Measurements from ENCODE around the gene RPS6KC1. TPM values are rescaled to one million over a fixed set of nuclear protein-coding genes. Genes with fewer than 3 reads are reported as not detected.
"Not testable (repeated sequence)": the region's sequence is repeated elsewhere in the genome, so short reads cannot be mapped to it uniquely, and the experiment has no call there.

The RPS6KC1 gene
- total and polyA plus RNA-seq, 7 experiments from 2014 or later: 5.4 to 18.9 (median 11.5) TPM

GRCh38 chr1:213099682-213100399, 48.8 kb downstream of the RPS6KC1 start:
- CTCF ChIA-PET: no interaction called here
- no peak overlapping the region for H3K4me3 Mint-ChIP-seq

GRCh38 chr1:213100565-213100964, 49.5 kb downstream of the RPS6KC1 start:
- DNase-seq; H3K4me1 ChIP-seq (ENCODE audit: control insufficient read depth in 2 of 2, insufficient read depth in 2 of 2, low read length in 2 of 2); H3K4me3 ChIP-seq (ENCODE audit: low read length); H3K27ac Mint-ChIP-seq; H3K9me3 ChIP-seq (ENCODE audit: control insufficient read depth in 2 of 3, low read length in 3 of 3); H3K4me3 Mint-ChIP-seq; CTCF ChIA-PET; H3K36me3 ChIP-seq (ENCODE audit: control insufficient read depth in 2 of 3, insufficient read depth in 3 of 3, low read length in 3 of 3); H3K9me3 Mint-ChIP-seq; H3K4me1 Mint-ChIP-seq; H3K27me3 ChIP-seq (ENCODE audit: control insufficient read depth in 2 of 2, insufficient read depth in 2 of 2, low read length in 2 of 2); H3K27me3 Mint-ChIP-seq; intact Hi-C loops (cut with micrococcal nuclease); ATAC-seq; H3K27ac ChIP-seq (ENCODE audit: low read depth, low read length); POLR2A ChIA-PET: not testable (repeated sequence)
- peaks cover 11 to 41% (median 36%) of the 10 kb centered on the region in 5 donors for H3K36me3 Mint-ChIP-seq

More at GRCh38 chr1:213099682-213100399, 48.8 kb downstream of the RPS6KC1 start:
- Histone ChIP-seq H3K27ac (ENCODE audit: low read depth, low read length) (no peak overlapping the region), H3K27me3 (ENCODE audit: control insufficient read depth in 2 of 2, insufficient read depth in 2 of 2, low read length in 2 of 2) (no peaks in the 10 kb centered on the region), H3K4me3 (ENCODE audit: low read length) (no peak overlapping the region), H3K9me3 (ENCODE audit: control insufficient read depth in 2 of 3, low read length in 3 of 3) (no peaks in the 10 kb centered on the region), H3K36me3 (ENCODE audit: control insufficient read depth in 2 of 3, insufficient read depth in 3 of 3, low read length in 3 of 3) (no peaks in the 10 kb centered on the region), H3K4me1 (ENCODE audit: control insufficient read depth in 2 of 2, insufficient read depth in 2 of 2, low read length in 2 of 2) (no peaks in the 10 kb centered on the region)
- Mint-ChIP-seq H3K36me3 (peaks cover 11 to 44% (median 41%) of the 10 kb centered on the region in 5 donors), H3K27me3 (no peaks in the 10 kb centered on the region), H3K27ac (no peak overlapping the region), H3K4me1 (peaks cover 0 to 4% (median 0%) of the 10 kb centered on the region in 7 donors), H3K9me3 (peaks cover 0 to 6% (median 0%) of the 10 kb centered on the region in 11 donors)
- ATAC-seq (no peak), DNase-seq (no peak)
- intact Hi-C loops (cut with micrococcal nuclease): no loop called here
- POLR2A ChIA-PET: no interaction called here

- Mint-ChIP-seq H3K36me3 (peaks cover 4 to 42% (median 33%) of the 10 kb centered on the region in 5 donors), H3K4me3 (no peak overlapping the region), H3K27ac (no peak overlapping the region), H3K27me3 (no peaks in the 10 kb centered on the region), H3K9me3 (peaks cover 0 to 11% (median 0%) of the 10 kb centered on the region in 11 donors), H3K4me1 (peaks cover 0 to 3% (median 0%) of the 10 kb centered on the region in 7 donors)
- H3K4me1 ChIP-seq (ENCODE audit: control insufficient read depth in 2 of 2, insufficient read depth in 2 of 2, low read length in 2 of 2): no peaks in the 10 kb centered on the region
- H3K27ac ChIP-seq (ENCODE audit: low read depth, low read length): no peak overlapping the region
- H3K9me3 ChIP-seq (ENCODE audit: control insufficient read depth in 2 of 3, low read length in 3 of 3): no peaks in the 10 kb centered on the region
- H3K36me3 ChIP-seq (ENCODE audit: control insufficient read depth in 2 of 3, insufficient read depth in 3 of 3, low read length in 3 of 3): peaks cover 0 to 4% (median 0%) of the 10 kb centered on the region in 3 experiments
- POLR2A ChIA-PET: interaction anchor here (0.6 kb wide), 1 partner anchor 1022 kb away, joined by 3 read pairs; no protein-coding TSS in a partner anchor
- no peak for DNase-seq
- no peak overlapping the region for H3K4me3 ChIP-seq (ENCODE audit: low read length)
- CTCF ChIA-PET: interaction anchor here (0.6 kb wide), 2 partner anchors 117 to 1013 kb away, joined by 3 to 4 read pairs; no protein-coding TSS in a partner anchor
- intact Hi-C loops (cut with micrococcal nuclease): no loop called here
- no peaks in the 10 kb centered on the region for H3K27me3 ChIP-seq (ENCODE audit: control insufficient read depth in 2 of 2, insufficient read depth in 2 of 2, low read length in 2 of 2)
- ATAC-seq: no peak
These were observed 52.6 kb downstream of the RPS6KC1 start for GRCh38 chr1:213103377-213104306.

- H3K4me1 Mint-ChIP-seq: peaks cover 0 to 5% (median 2%) of the 10 kb centered on the region in 7 donors
- Histone ChIP-seq H3K36me3 (ENCODE audit: control insufficient read depth in 2 of 3, insufficient read depth in 3 of 3, low read length in 3 of 3) (peaks cover 0 to 4% (median 0%) of the 10 kb centered on the region in 3 experiments), H3K27ac (ENCODE audit: low read depth, low read length) (no peak overlapping the region), H3K4me3 (ENCODE audit: low read length) (no peak overlapping the region), H3K9me3 (ENCODE audit: control insufficient read depth in 2 of 3, low read length in 3 of 3) (no peaks in the 10 kb centered on the region), H3K27me3 (ENCODE audit: control insufficient read depth in 2 of 2, insufficient read depth in 2 of 2, low read length in 2 of 2) (no peaks in the 10 kb centered on the region), H3K4me1 (ENCODE audit: control insufficient read depth in 2 of 2, insufficient read depth in 2 of 2, low read length in 2 of 2) (no peaks in the 10 kb centered on the region)
- peaks cover 4 to 36% (median 32%) of the 10 kb centered on the region in 5 donors for H3K36me3 Mint-ChIP-seq
- H3K27me3 Mint-ChIP-seq: no peaks in the 10 kb centered on the region
- POLR2A ChIA-PET: interaction anchor here (0.6 kb wide), 1 partner anchor 1021 kb away, joined by 3 read pairs; no protein-coding TSS in a partner anchor
- CTCF ChIA-PET: interaction anchor here (0.6 to 0.7 kb wide), 2 partner anchors 516 to 1012 kb away, joined by 3 to 4 read pairs; no protein-coding TSS in a partner anchor
- H3K4me3 Mint-ChIP-seq: no peak overlapping the region
- H3K9me3 Mint-ChIP-seq: peaks cover 0 to 11% (median 0%) of the 10 kb centered on the region in 11 donors
- intact Hi-C loops (cut with micrococcal nuclease): no loop called here
- no peak overlapping the region for H3K27ac Mint-ChIP-seq
- no peak for DNase-seq
- no peak for ATAC-seq
These were observed 53.6 kb downstream of the RPS6KC1 start for GRCh38 chr1:213104604-213105003.

- intact Hi-C loops (cut with micrococcal nuclease): no loop called here
- no peak overlapping the region for H3K4me3 ChIP-seq (ENCODE audit: low read length)
- no peak overlapping the region for H3K27ac Mint-ChIP-seq
- H3K36me3 ChIP-seq (ENCODE audit: control insufficient read depth in 2 of 3, insufficient read depth in 3 of 3, low read length in 3 of 3): peaks cover 0 to 4% (median 0%) of the 10 kb centered on the region in 3 experiments
- no peak overlapping the region for H3K4me3 Mint-ChIP-seq
- no peaks in the 10 kb centered on the region for H3K27me3 Mint-ChIP-seq
- no peak overlapping the region for H3K27ac ChIP-seq (ENCODE audit: low read depth, low read length)
- peaks cover 0 to 5% (median 0%) of the 10 kb centered on the region in 11 donors for H3K9me3 Mint-ChIP-seq
- DNase-seq: no peak
- peaks cover 4 to 25% (median 21%) of the 10 kb centered on the region in 5 donors for H3K36me3 Mint-ChIP-seq
- POLR2A ChIA-PET: no interaction called here
- H3K9me3 ChIP-seq (ENCODE audit: control insufficient read depth in 2 of 3, low read length in 3 of 3): no peaks in the 10 kb centered on the region
- CTCF ChIA-PET: interaction anchor here (0.6 kb wide), 2 partner anchors 17 to 47 kb away, joined by 3 to 5 read pairs; no protein-coding TSS in a partner anchor
- ATAC-seq: no peak
- H3K4me1 Mint-ChIP-seq: peaks cover 9 to 18% (median 13%) of the 10 kb centered on the region in 7 donors
- peaks cover 0 to 8% of the 10 kb centered on the region in 2 donors for H3K4me1 ChIP-seq (ENCODE audit: control insufficient read depth in 2 of 2, insufficient read depth in 2 of 2, low read length in 2 of 2)
- no peaks in the 10 kb centered on the region for H3K27me3 ChIP-seq (ENCODE audit: control insufficient read depth in 2 of 2, insufficient read depth in 2 of 2, low read length in 2 of 2)
These were observed 55.3 kb downstream of the RPS6KC1 start for GRCh38 chr1:213106298-213106697.

- peaks cover 0 to 8% of the 10 kb centered on the region in 2 donors for H3K4me1 ChIP-seq (ENCODE audit: control insufficient read depth in 2 of 2, insufficient read depth in 2 of 2, low read length in 2 of 2)
- no peak overlapping the region for H3K4me3 Mint-ChIP-seq
- intact Hi-C loops (cut with micrococcal nuclease): no loop called here
- H3K36me3 Mint-ChIP-seq: peaks cover 4 to 25% (median 21%) of the 10 kb centered on the region in 5 donors
- ATAC-seq: no peak
- H3K36me3 ChIP-seq (ENCODE audit: control insufficient read depth in 2 of 3, insufficient read depth in 3 of 3, low read length in 3 of 3): peaks cover 0 to 4% (median 0%) of the 10 kb centered on the region in 3 experiments
- H3K4me1 Mint-ChIP-seq: peaks cover 13 to 25% (median 18%) of the 10 kb centered on the region in 7 donors
- H3K9me3 ChIP-seq (ENCODE audit: control insufficient read depth in 2 of 3, low read length in 3 of 3): no peaks in the 10 kb centered on the region
- POLR2A ChIA-PET: no interaction called here
- H3K27me3 ChIP-seq (ENCODE audit: control insufficient read depth in 2 of 2, insufficient read depth in 2 of 2, low read length in 2 of 2): no peaks in the 10 kb centered on the region
- no peaks in the 10 kb centered on the region for H3K27me3 Mint-ChIP-seq
- peaks cover 0 to 5% (median 0%) of the 10 kb centered on the region in 11 donors for H3K9me3 Mint-ChIP-seq
- H3K27ac ChIP-seq (ENCODE audit: low read depth, low read length): no peak overlapping the region
- DNase-seq: no peak
- no peak overlapping the region for H3K27ac Mint-ChIP-seq
- no peak overlapping the region for H3K4me3 ChIP-seq (ENCODE audit: low read length)
- CTCF ChIA-PET: no interaction called here
These were observed 56.6 kb downstream of the RPS6KC1 start for GRCh38 chr1:213107613-213108012.

All from naive thymus-derived CD4-positive, alpha-beta T cell (primary cell).